Endothelial cell of umbilical vein (primary cell): Measurements from ENCODE around the gene GPBAR1. TPM values are rescaled to one million over a fixed set of nuclear protein-coding genes. Genes with fewer than 3 reads are reported as not detected.

Source experiments
- BruUV-seq: library from RNA; stranded (reverse); fragments of 400-500 nt; replicated peaks from 2 replicates; lab custom pipeline; 2021; lab: Mats Ljungman, UMichigan
- CTCF ChIA-PET: fragments of 300-600, 350-600 bp; sonication (Branson Sonifier 250); formaldehyde crosslinking; loops from one replicate; lab custom pipeline; 2021; ENCODE audit warnings: antibody characterized with exemption, inconsistent platforms; lab: Charles Lee
- POLR2A ChIA-PET: fragments of 300-600, 350-600 bp; sonication (Branson Sonifier 250); formaldehyde crosslinking; loops from one replicate; lab custom pipeline; 2021; ENCODE audit warnings: antibody characterized with exemption, inconsistent platforms; lab: Charles Lee
- DNase-seq: peaks from one replicate; pipeline ENCODE4 v3.0.0-alpha.2; 2011; ENCODE audit warnings: low read depth, low spot score
- FAIRE-seq: peaks from 2 replicates; lab custom pipeline; 2011; peaks lifted over from hg19 to GRCh38; lab: Jason Lieb, UNC
- H2AFZ ChIP-seq: 2 replicates; pipeline ENCODE4 v1.6.0; 2012; ENCODE audit warnings: low read depth, low read length, control low read depth, inconsistent platforms
- H3K27ac ChIP-seq: 2 replicates; pipeline ENCODE4 v1.5.1; 2011; ENCODE audit warnings: low read depth, mild to moderate bottlenecking, control low read depth, low read length, moderate library complexity; ENCODE audit not compliant: insufficient read depth
- H3K27me3 ChIP-seq, 2 experiments: 2 replicates each; pipeline versions ENCODE4 v1.6.0 to v1.6.1; 2011; ENCODE audit warnings: low read length in 2 of 2, mixed read lengths in 1 of 2; ENCODE audit not compliant: control insufficient read depth in 2 of 2, insufficient read depth in 2 of 2
- H3K36me3 ChIP-seq, 2 experiments: 2 replicates in 1 of 2; 3 replicates in 1 of 2; pipeline ENCODE4 v1.5.1; 2011; ENCODE audit warnings: low read length in 2 of 2, mild to moderate bottlenecking in 1 of 2, moderate library complexity in 1 of 2; ENCODE audit not compliant: control insufficient read depth in 2 of 2, insufficient read depth in 2 of 2; ENCODE audit errors: extremely low read depth in 1 of 2
- H3K4me1 ChIP-seq: 3 replicates; pipeline ENCODE4 v1.5.1; 2011; ENCODE audit warnings: mild to moderate bottlenecking, low read length; ENCODE audit not compliant: control insufficient read depth, insufficient read depth; ENCODE audit errors: extremely low read depth
- H3K4me2 ChIP-seq: 2 replicates; pipeline ENCODE4 v1.6.1; 2011; ENCODE audit warnings: low read length, control low read depth, mixed read lengths; ENCODE audit not compliant: insufficient read depth
- H3K4me3 ChIP-seq, 3 experiments: fragments of 200-600 bp in 1 of 3; sonication (generic), shearing (Covaris generic) in 1 of 3; replicated peaks in 1 of 3; 2 replicates each; pipeline ENCODE4 v1.5.1; 2011 to 2016; ENCODE audit warnings: control low read depth in 3 of 3, low read length in 3 of 3, mild to moderate bottlenecking in 2 of 3, inconsistent platforms in 1 of 3, low read depth in 1 of 3, moderate library complexity in 1 of 3; ENCODE audit not compliant: insufficient read depth in 1 of 3
- H3K79me2 ChIP-seq: 2 replicates; pipeline ENCODE4 v1.6.0; 2012; ENCODE audit warnings: low read length, inconsistent platforms; ENCODE audit not compliant: control insufficient read depth, insufficient read depth
- H3K9ac ChIP-seq: replicated peaks from 2 replicates; pipeline ENCODE3; 2011; ENCODE audit warnings: low read length, control low read depth; ENCODE audit not compliant: insufficient read depth; ENCODE audit errors: extremely low read depth
- H3K9me1 ChIP-seq: replicated peaks from 3 replicates; pipeline ENCODE4 v1.6.0; 2011; ENCODE audit warnings: mild to moderate bottlenecking, low read length; ENCODE audit not compliant: control insufficient read depth, insufficient read depth; ENCODE audit errors: extremely low read depth
- H3K9me3 ChIP-seq: replicated peaks from 2 replicates; pipeline ENCODE4 v1.5.1; 2012; ENCODE audit warnings: low read length, inconsistent platforms; ENCODE audit not compliant: control insufficient read depth, insufficient read depth
- H4K20me1 ChIP-seq: replicated peaks from 2 replicates; pipeline ENCODE3; 2011; ENCODE audit warnings: mild to moderate bottlenecking, low read length; ENCODE audit not compliant: control insufficient read depth, insufficient read depth; ENCODE audit errors: extremely low read depth
- CTCF ChIP-seq, 2 donors: IDR thresholded peaks; 1 replicate in 1 of 2; 2 replicates in 1 of 2; pipeline ENCODE4 v1.5.1; 2011; ENCODE audit warnings: low read length in 2 of 2, mild to moderate bottlenecking in 2 of 2, moderate library complexity in 2 of 2, control low read depth in 1 of 2, inconsistent platforms in 1 of 2, low read depth in 1 of 2; ENCODE audit not compliant: insufficient read depth in 1 of 2; ENCODE audit errors: extremely low read depth in 1 of 2
- EZH2 ChIP-seq: IDR thresholded peaks from 2 replicates; pipeline ENCODE4 v1.6.1; 2012; ENCODE audit warnings: borderline replicate concordance, low read depth, mild to moderate bottlenecking, moderate library complexity, low read length, inconsistent platforms; ENCODE audit not compliant: severe bottlenecking
- FOS ChIP-seq: IDR thresholded peaks from 2 replicates; pipeline ENCODE4 v1.6.1; 2011; ENCODE audit warnings: mild to moderate bottlenecking, low read length, moderate library complexity, borderline replicate concordance; ENCODE audit not compliant: insufficient read depth
- GATA2 ChIP-seq: IDR thresholded peaks from 2 replicates; pipeline ENCODE4 v1.7.0; 2011; ENCODE audit warnings: low read depth, mild to moderate bottlenecking, moderate library complexity, mixed read lengths, low read length; ENCODE audit not compliant: insufficient read length, insufficient read depth
- JUN ChIP-seq: IDR thresholded peaks from 2 replicates; pipeline ENCODE4 v1.6.1; 2011; ENCODE audit warnings: borderline replicate concordance, low read depth; ENCODE audit not compliant: insufficient read length, insufficient read depth
- MYC ChIP-seq: IDR thresholded peaks from one replicate; pipeline ENCODE4 v1.6.1; 2011; ENCODE audit warnings: mild to moderate bottlenecking, low read depth, low read length
- POLR2A ChIP-seq: IDR thresholded peaks from 2 replicates; pipeline ENCODE4 v1.6.1; 2012; ENCODE audit warnings: low read depth, mild to moderate bottlenecking, control low read depth, low read length
- POLR2AphosphoS5 ChIP-seq: IDR thresholded peaks from 2 replicates; pipeline ENCODE4 v1.6.1; 2012; ENCODE audit warnings: low read depth, mild to moderate bottlenecking, control low read depth, low read length, moderate library complexity; ENCODE audit not compliant: insufficient read depth
- dilution Hi-C: fragments of 300-500 bp; cut with MboI; formaldehyde crosslinking; loops from one replicate; pipeline ENCODE4 v1.15.0; 2019; ENCODE audit warnings: low sequenced_read_pairs; ENCODE audit not compliant: extremely low pct_ligation_motif_present
- intact Hi-C: fragments of 100-400 bp; cut with micrococcal nuclease; formaldehyde crosslinking; loops from one replicate; pipeline ENCODE4 v1.10.0; 2022
- polyA plus RNA-seq, 4 experiments: library from polyadenylated mRNA; depleted of rRNA in 3 of 4; stranded (reverse) in 3 of 4; unstranded in 1 of 4; fragments of >200 nt; gene quantifications; 2 replicates each; pipeline versions ENCODE4 v1.2.1 to v1.2.3, GENCODE V29; 2011 to 2012; ENCODE audit warnings: missing spikeins in 1 of 4
- total RNA-seq: library from RNA; stranded (reverse); gene quantifications from 2 replicates; pipeline ENCODE4 v1.2.3, GENCODE V29; 2021
- TF ChIP-seq, protein P1 (sequence below): IDR thresholded peaks from 2 replicates; pipeline ENCODE4 v1.6.1; 2011; ENCODE audit not compliant: insufficient read depth, insufficient read length

GPBAR1 gene
- total and polyA plus RNA-seq, 2 donors (not counting 3 experiments of a cell fraction or from before 2014, with no cell fraction given): 0.14 to 0.75 TPM

- no peak overlapping the region for H3K27ac ChIP-seq
- no peaks in the 10 kb centered on the region for H4K20me1 ChIP-seq
- DNase-seq: no peak
- FAIRE-seq: no peak
- H3K9me1 ChIP-seq: no peaks in the 10 kb centered on the region
- no peak overlapping the region for H3K4me3 ChIP-seq
- no peak overlapping the region for H3K9ac ChIP-seq
- no peak for TF ChIP-seq FOS
- peaks cover 7% of the 10 kb centered on the region for H3K79me2 ChIP-seq
- no peaks in the 10 kb centered on the region for H3K9me3 ChIP-seq
- H2AFZ ChIP-seq: no peak overlapping the region
- dilution Hi-C loops (no loop called here), intact Hi-C loops (no loop called here)
- peaks cover 5% of the 10 kb centered on the region for H3K4me1 ChIP-seq
- ChIA-PET POLR2A (no interaction called here), CTCF (interaction anchor here (1.6 kb wide), 1 partner anchor 9 kb away, joined by 7 read pairs; no protein-coding TSS in a partner anchor)
- H3K36me3 ChIP-seq: peaks cover 0 to 37% of the 10 kb centered on the region in 2 experiments
- H3K27me3 ChIP-seq: no peaks in the 10 kb centered on the region
- no TSS peak for BruUV-seq
- no peak overlapping the region for H3K4me2 ChIP-seq
These were observed 4.8 kb downstream of the GPBAR1 start for GRCh38 chr2:218265626-218266025.

GRCh38 chr2:218266316-218266979 is 5.6 kb downstream of the GPBAR1 start:
- Histone ChIP-seq H4K20me1 (no peaks in the 10 kb centered on the region), H3K9me1 (no peaks in the 10 kb centered on the region), H3K9me3 (no peaks in the 10 kb centered on the region), H3K27ac (no peak overlapping the region), H3K4me3 (no peak overlapping the region), H2AFZ (no peak overlapping the region), H3K4me2 (no peak overlapping the region), H3K4me1 (peaks cover 12% of the 10 kb centered on the region), H3K27me3 (no peaks in the 10 kb centered on the region), H3K36me3 (peaks cover 0 to 37% of the 10 kb centered on the region in 2 experiments), H3K9ac (no peak overlapping the region), H3K79me2 (peaks cover 7% of the 10 kb centered on the region)
- dilution Hi-C loops: no loop called here
- intact Hi-C loops: no loop called here
- no peak for DNase-seq
- POLR2A ChIA-PET: no interaction called here
- TF ChIP-seq MYC (no peak), JUN (no peak), EZH2 (no peak), POLR2A (no peak), POLR2AphosphoS5 (no peak), FOS (no peak), CTCF (IDR thresholded peaks at IDR 0.05; ENCODE audit: extremely low read depth in 1 of 2, insufficient read depth in 1 of 2, low read depth in 1 of 2, low read length in 2 of 2) (no peak), GATA2 (no peak)
- TF ChIP-seq, protein P1, sequence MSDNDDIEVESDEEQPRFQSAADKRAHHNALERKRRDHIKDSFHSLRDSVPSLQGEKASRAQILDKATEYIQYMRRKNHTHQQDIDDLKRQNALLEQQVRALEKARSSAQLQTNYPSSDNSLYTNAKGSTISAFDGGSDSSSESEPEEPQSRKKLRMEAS: no peak
- CTCF ChIA-PET: interaction anchor here (1.6 kb wide), 1 partner anchor 9 kb away, joined by 7 read pairs; no protein-coding TSS in a partner anchor
- FAIRE-seq: no peak
- no TSS peak for BruUV-seq
